GM12801 (cell line): Measurements from ENCODE around the gene ATAD2B.

Experiments
- TF ChIP-seq, protein P1 (sequence below): IDR thresholded peaks from one replicate; pipeline ENCODE4 v1.5.1; 2011; ENCODE audit warnings: control low read depth; ENCODE audit not compliant: insufficient read length; ENCODE audit errors: extremely low read depth

ATAD2B gene

DNA sequence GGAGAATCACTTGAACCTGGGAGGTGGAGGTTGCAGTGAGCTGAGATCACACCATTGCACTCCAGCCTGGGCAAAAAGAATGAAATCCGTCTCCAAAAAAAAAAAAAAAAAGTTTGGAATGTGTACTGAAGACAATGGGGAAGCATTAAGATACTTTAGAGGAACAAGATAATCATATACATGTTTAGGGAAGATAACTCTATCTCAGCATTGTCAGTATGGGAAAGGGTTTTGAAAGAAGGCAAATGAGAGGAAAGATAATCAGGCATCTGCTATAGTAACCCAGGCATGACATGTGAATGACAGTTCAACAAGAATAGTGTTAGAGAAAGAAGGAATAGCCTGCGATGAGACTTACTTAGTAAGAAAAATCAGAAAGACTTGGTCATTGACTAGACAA is 112.0 kb downstream of the ATAD2B start:
- TF ChIP-seq, protein P1, sequence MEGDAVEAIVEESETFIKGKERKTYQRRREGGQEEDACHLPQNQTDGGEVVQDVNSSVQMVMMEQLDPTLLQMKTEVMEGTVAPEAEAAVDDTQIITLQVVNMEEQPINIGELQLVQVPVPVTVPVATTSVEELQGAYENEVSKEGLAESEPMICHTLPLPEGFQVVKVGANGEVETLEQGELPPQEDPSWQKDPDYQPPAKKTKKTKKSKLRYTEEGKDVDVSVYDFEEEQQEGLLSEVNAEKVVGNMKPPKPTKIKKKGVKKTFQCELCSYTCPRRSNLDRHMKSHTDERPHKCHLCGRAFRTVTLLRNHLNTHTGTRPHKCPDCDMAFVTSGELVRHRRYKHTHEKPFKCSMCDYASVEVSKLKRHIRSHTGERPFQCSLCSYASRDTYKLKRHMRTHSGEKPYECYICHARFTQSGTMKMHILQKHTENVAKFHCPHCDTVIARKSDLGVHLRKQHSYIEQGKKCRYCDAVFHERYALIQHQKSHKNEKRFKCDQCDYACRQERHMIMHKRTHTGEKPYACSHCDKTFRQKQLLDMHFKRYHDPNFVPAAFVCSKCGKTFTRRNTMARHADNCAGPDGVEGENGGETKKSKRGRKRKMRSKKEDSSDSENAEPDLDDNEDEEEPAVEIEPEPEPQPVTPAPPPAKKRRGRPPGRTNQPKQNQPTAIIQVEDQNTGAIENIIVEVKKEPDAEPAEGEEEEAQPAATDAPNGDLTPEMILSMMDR, result no peak

DNA sequence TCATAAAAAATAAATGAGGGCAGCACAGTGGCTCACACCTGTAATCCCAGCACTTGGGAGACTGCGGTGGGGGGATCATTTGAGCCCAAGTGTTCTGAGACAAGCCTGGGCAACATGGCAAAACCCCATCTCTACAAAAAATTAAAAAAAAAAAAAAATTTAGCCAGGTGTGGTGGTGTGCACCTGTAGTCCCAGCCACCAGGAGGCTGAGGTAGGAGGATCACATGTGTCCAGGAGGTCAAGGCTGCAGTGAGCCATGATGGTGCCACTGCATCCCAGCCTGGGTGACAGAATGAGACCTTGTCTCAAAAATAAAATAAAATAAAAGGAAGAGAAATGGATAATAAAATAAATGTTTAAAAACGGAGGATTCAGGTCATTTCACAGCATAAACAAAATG is 113.5 kb downstream of the ATAD2B start:
- TF ChIP-seq, protein P1, result no peak

DNA sequence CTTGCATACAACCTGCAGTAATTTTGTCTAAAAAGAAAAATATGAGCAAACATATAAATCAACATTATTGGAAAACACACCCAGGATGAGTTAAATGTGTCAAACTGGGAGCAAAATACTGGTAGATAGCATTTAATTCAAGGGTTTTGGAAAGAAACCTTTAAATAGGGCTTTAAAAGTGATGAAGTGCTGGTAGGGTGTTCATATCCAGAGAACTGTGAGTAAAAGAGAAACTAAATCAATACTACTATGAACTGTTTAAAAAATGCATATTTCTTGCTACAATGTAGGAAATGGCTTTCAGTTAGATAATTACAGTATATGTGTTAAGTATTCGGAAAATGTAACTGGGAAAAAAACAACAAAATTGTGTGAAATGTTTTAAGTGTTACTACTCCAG is 117.8 kb downstream of the ATAD2B start:
- TF ChIP-seq, protein P1, result no peak

DNA sequence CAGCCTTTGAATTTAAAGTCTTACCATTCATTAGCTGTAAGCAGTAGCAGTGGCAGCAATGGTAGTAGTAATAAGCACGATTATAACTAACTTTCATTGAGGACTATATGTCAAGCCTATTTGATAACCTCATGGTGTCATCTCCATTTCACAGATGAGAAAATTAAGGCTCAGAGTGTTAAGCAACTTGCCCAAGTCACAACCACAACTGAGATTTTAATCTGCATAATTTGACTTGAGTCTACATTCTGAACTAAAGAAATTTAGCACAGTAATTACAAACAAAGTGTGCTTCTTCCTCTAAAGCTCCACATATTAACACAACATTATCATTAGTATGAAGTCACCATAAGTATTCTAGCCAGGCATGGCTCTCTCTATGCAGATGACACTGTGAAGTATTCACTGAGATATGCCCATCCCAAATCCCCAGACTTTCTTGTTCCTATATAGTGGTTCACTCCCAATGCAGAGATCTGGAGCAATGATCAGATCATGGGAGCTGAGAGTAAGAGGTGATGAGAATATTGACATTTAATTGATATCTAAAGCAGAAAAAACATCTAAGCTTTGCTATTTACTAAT is 120.2 kb downstream of the ATAD2B start:
- TF ChIP-seq, protein P1, result no peak

DNA sequence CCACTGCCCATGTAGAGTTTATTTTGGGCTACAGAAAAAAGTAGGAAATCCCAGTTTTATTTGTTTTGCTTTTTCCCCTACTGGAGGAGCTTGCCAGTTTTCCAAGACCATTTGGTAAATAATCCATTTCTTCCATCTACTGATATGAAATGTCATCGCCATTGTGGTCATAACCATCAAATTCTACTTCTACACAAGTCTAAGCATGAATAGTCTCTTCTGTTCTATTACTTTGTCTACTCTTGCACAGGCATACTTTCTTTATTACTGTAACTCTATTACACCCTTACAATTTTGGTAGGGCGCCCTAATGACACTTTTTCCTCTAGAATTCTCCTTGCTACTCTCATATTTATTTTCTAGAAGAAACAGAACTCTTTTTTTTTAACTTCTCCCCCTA is 120.7 kb downstream of the ATAD2B start:
- TF ChIP-seq, protein P1, result no peak

DNA sequence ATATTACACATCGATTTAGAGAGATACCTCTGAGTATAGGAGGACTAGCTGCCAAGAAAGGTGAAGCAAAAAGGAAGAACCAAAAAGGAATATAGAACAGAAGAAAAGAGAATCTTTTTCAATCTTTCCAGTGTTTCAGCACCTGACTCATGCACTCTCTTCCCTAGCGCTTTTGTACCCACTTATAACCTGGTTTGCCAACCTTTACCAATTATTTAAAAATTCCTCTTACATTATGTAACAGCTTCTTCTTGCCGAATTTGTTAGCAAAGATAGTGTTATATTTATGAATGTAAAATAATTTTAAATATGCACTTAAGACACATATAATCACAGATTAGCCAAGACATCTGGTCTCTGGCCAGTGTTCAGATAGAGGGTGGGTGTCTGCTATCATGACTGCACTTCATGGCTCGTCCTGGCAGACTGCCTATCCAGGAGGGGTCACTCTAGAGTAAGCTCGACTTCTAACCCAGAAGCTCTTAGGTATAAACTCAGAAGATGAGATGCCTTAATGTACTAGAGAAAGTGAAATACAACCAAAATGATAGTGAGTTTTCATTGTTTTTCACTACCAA is 122.9 kb downstream of the ATAD2B start:
- TF ChIP-seq, protein P1, result no peak

DNA sequence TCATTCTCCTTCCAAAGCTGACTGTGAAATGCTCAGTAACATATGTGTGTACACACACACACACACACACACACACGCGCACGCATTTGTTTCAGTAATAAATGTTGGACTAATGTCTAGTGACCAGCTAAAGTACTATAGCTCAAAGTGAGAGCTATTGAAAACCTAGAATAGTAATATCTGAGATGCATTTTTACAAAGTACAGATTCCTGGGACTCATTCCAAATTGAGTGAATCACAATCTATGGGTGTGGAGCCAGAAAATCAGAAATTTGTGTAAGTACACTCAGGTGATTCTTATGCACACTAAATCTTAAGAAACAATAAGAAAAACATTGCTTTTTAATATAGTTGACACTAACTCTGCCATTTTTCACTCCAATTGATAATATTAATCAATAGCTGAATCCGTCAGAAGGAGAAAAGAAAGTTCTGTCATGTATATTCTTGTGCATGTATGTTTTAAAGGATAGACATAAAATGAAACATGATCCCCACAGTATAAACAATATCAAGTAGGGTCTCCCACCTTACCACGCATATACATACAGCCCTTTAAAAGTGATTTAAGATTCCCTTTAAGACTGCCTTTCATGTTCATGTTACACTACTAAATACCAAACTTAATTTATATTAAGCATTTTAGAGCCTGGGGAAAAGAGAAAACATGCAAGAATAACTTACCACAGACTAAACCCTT is 123.5 kb downstream of the ATAD2B start:
- TF ChIP-seq, protein P1, result no peak
